GM23338 (cell line): ENCODE data around the gene ANKUB1. TPM values are rescaled to one million over a fixed set of nuclear protein-coding genes. Genes with fewer than 3 reads are reported as not detected.

Source experiments
- ATAC-seq: fragments of 200-7000 bp; cut with Tn5 transposase; 3 replicates; pipeline ENCODE4 v1.9.1; 2020
- DNase-seq: peaks from one replicate; pipeline ENCODE4 v3.0.0-alpha.2; 2015; ENCODE audit warnings: low spot score
- H2AFZ ChIP-seq: fragments of 200-600 bp; sonication (generic); 2 replicates; pipeline ENCODE4 v1.8.0; 2016; ENCODE audit warnings: antibody characterized with exemption, mild to moderate bottlenecking, moderate library complexity
- H3F3A ChIP-seq: fragments of 200-600 bp; sonication (generic); replicated peaks from 2 replicates; pipeline ENCODE4 v1.8.0; 2017; ENCODE audit warnings: antibody characterized with exemption, mixed run types, low read depth
- H3K27ac ChIP-seq: fragments of 200-600 bp; sonication (generic); 2 replicates; pipeline ENCODE4 v1.6.1; 2016; ENCODE audit warnings: low read depth
- H3K27me3 ChIP-seq: fragments of 200-600 bp; sonication (generic); 2 replicates; pipeline ENCODE4 v1.8.0; 2016; ENCODE audit warnings: mild to moderate bottlenecking, mixed run types, moderate library complexity; ENCODE audit not compliant: insufficient read depth
- H3K36me3 ChIP-seq: fragments of 200-600 bp; sonication (generic); 2 replicates; pipeline ENCODE4 v1.8.0; 2016; ENCODE audit warnings: mild to moderate bottlenecking; ENCODE audit not compliant: insufficient read depth
- H3K4me1 ChIP-seq: fragments of 200-600 bp; sonication (generic); 2 replicates; pipeline ENCODE4 v1.8.0; 2016; ENCODE audit warnings: mild to moderate bottlenecking, moderate library complexity; ENCODE audit not compliant: insufficient read depth
- H3K4me2 ChIP-seq: fragments of 200-600 bp; sonication (generic); 2 replicates; pipeline ENCODE4 v1.7.1; 2017; ENCODE audit warnings: mixed run types
- H3K4me3 ChIP-seq: fragments of 200-600 bp; sonication (generic); 2 replicates; pipeline ENCODE4 v1.6.1; 2016; ENCODE audit warnings: mixed run types
- H3K79me2 ChIP-seq: fragments of 200-600 bp; sonication (generic); replicated peaks from 2 replicates; pipeline ENCODE4 v1.8.0; 2017; ENCODE audit warnings: mild to moderate bottlenecking; ENCODE audit not compliant: insufficient read depth
- H3K9me2 ChIP-seq: fragments of 200-600 bp; sonication (generic); 2 replicates; pipeline ENCODE4 v1.8.0; 2017; ENCODE audit not compliant: insufficient read depth
- H4K20me1 ChIP-seq: fragments of 200-600 bp; sonication (generic); replicated peaks from 2 replicates; pipeline ENCODE4 v1.8.0; 2017; ENCODE audit warnings: mild to moderate bottlenecking; ENCODE audit not compliant: insufficient read depth
- H3K27ac Mint-ChIP-seq: 2 replicates; pipeline ENCODE4 v1.8.0; 2020; ENCODE audit warnings: inconsistent platforms, mild to moderate bottlenecking, moderate library complexity, mixed read lengths
- H3K27me3 Mint-ChIP-seq: 3 replicates; pipeline ENCODE4 v1.8.0; 2022; ENCODE audit warnings: low read depth, mild to moderate bottlenecking, moderate library complexity, mixed read lengths, inconsistent platforms; ENCODE audit not compliant: insufficient read depth, poor library complexity
- H3K36me3 Mint-ChIP-seq: 3 replicates; pipeline ENCODE4 v1.8.0; 2021; ENCODE audit warnings: low read depth, mild to moderate bottlenecking, inconsistent platforms, moderate library complexity, mixed read lengths
- H3K4me1 Mint-ChIP-seq: 3 replicates; pipeline ENCODE4 v1.8.0; 2020; ENCODE audit warnings: mild to moderate bottlenecking, inconsistent platforms, mixed read lengths
- H3K4me3 Mint-ChIP-seq: 3 replicates; pipeline ENCODE4 v1.8.0; 2021; ENCODE audit warnings: moderate library complexity, mild to moderate bottlenecking, inconsistent platforms, mixed read lengths
- H3K9me3 Mint-ChIP-seq: 3 replicates; pipeline ENCODE4 v1.8.0; 2020; ENCODE audit warnings: moderate library complexity, mild to moderate bottlenecking, inconsistent platforms, mixed read lengths
- CTCF ChIP-seq, 2 experiments: fragments of 200-600 bp in 1 of 2; sonication (generic) in 1 of 2; conservative IDR thresholded peaks; 2 replicates each; pipeline versions ENCODE4 v1.5.1 to v1.6.1; 2016 to 2017; ENCODE audit warnings: antibody characterized with exemption in 2 of 2, low read depth in 2 of 2, mild to moderate bottlenecking in 2 of 2, moderate library complexity in 1 of 2
- ETS1 ChIP-seq: IDR thresholded peaks from 2 replicates; pipeline ENCODE4 v1.6.1; 2016; ENCODE audit warnings: antibody characterized with exemption
- JUNB ChIP-seq: IDR thresholded peaks from one replicate; pipeline ENCODE4 v1.6.1; 2016; ENCODE audit warnings: antibody characterized with exemption; ENCODE audit not compliant: unreplicated experiment
- NANOG ChIP-seq: IDR thresholded peaks from 2 replicates; pipeline ENCODE4 v1.6.1; 2016; ENCODE audit warnings: antibody characterized with exemption, borderline replicate concordance
- REST ChIP-seq: IDR thresholded peaks from one replicate; pipeline ENCODE4 v1.6.1; 2018; ENCODE audit warnings: antibody characterized with exemption; ENCODE audit not compliant: unreplicated experiment
- ZNF331 ChIP-seq: fragments of 250-450 bp; sonication (Bioruptor Pico); IDR thresholded peaks from 2 replicates; pipeline ENCODE4 v1.5.0; 2020; ENCODE audit warnings: low read depth, mild to moderate bottlenecking, moderate library complexity
- ZNF462 ChIP-seq: fragments of 250-450 bp; sonication (Bioruptor Pico); IDR thresholded peaks from 2 replicates; pipeline ENCODE4 v1.5.0; 2020; ENCODE audit warnings: mild to moderate bottlenecking, moderate library complexity
- polyA plus RNA-seq: library from polyadenylated mRNA; unstranded; fragments of >200 nt; fragmentation: Nextera tagmentation; extraction: Ambion mirVana; gene quantifications from 2 replicates; pipeline ENCODE4 v1.2.1, GENCODE V29; 2016
- total RNA-seq: library from RNA; depleted of rRNA; stranded (reverse); fragments of >200 nt; shearing (Covaris generic); gene quantifications from 2 replicates; pipeline ENCODE4 v1.2.3, GENCODE V29; 2014

The ANKUB1 gene
- total and polyA plus RNA-seq, 2 experiments from 2014 or later, result not detected

- TF ChIP-seq CTCF (conservative IDR thresholded peaks at IDR 0.05; ENCODE audit: low read depth in 2 of 2), result no peak
- TF ChIP-seq JUNB, result no peak
- no peak for TF ChIP-seq ETS1
- no peak for TF ChIP-seq ZNF462
- no peak for TF ChIP-seq NANOG
Measured at GRCh38 chr3:149723781-149724180, 68.6 kb downstream of the ANKUB1 start (continued).

GRCh38 chr3:149720918-149721317, 71.4 kb downstream of the ANKUB1 start:
- H3K9me3 Mint-ChIP-seq, result peaks cover 32% of the 10 kb centered on the region
- peaks cover 19% of the 10 kb centered on the region; the same call in 2 of the 3 replicates for H3K36me3 Mint-ChIP-seq
- TF ChIP-seq ZNF331 (CRISPR knock-in tag), result no peak
- TF ChIP-seq REST, result no peak

More at GRCh38 chr3:149720918-149721317, 71.4 kb downstream of the ANKUB1 start:
- Histone ChIP-seq H3K27ac (no peak overlapping the region), H3K36me3 (peaks cover 4% of the 10 kb centered on the region), H3K27me3 (no peaks in the 10 kb centered on the region), H3K9me2 (no peaks in the 10 kb centered on the region), H3K79me2 (no peaks in the 10 kb centered on the region), H3K4me2 (no peak overlapping the region), H3K4me3 (no peak overlapping the region), H4K20me1 (no peaks in the 10 kb centered on the region), H3F3A (no peaks in the 10 kb centered on the region), H3K4me1 (no peaks in the 10 kb centered on the region), H2AFZ (no peak overlapping the region)
- no peak overlapping the region for H3K27ac Mint-ChIP-seq
- DNase-seq (no peak), ATAC-seq (no peak)
- peaks cover 4% of the 10 kb centered on the region; the same call in 2 of the 3 replicates for H3K4me1 Mint-ChIP-seq
- no peak overlapping the region for H3K4me3 Mint-ChIP-seq
- H3K27me3 Mint-ChIP-seq, result no peaks in the 10 kb centered on the region
